Neural progenitor cell (in vitro differentiated cells): ENCODE data around the gene SCGB1C2. TPM values are rescaled to one million over a fixed set of nuclear protein-coding genes. Genes with fewer than 3 reads are reported as not detected.

Experiments used
- DNase-seq: peaks from one replicate; pipeline ENCODE4 v3.0.0-alpha.2; 2016; ENCODE audit warnings: low spot score
- H2AFZ ChIP-seq: fragments of 200-600 bp; sonication (generic); replicated peaks from 2 replicates; pipeline ENCODE4 v1.6.1; 2016; ENCODE audit warnings: antibody characterized with exemption
- H3F3A ChIP-seq: fragments of 200-600 bp; sonication (generic); 2 replicates; pipeline ENCODE4 v1.6.1; 2016; ENCODE audit warnings: antibody characterized with exemption, low read depth
- H3K27ac ChIP-seq: fragments of 200-600 bp; sonication (generic); 2 replicates; pipeline ENCODE4 v1.5.1; 2016; ENCODE audit warnings: mild to moderate bottlenecking
- H3K27me3 ChIP-seq: fragments of 200-600 bp; sonication (generic); 2 replicates; pipeline ENCODE4 v1.6.1; 2016; ENCODE audit warnings: mild to moderate bottlenecking, moderate library complexity
- H3K36me3 ChIP-seq: fragments of 200-600 bp; sonication (generic); 2 replicates; pipeline ENCODE4 v1.5.1; 2016
- H3K4me1 ChIP-seq: fragments of 200-600 bp; sonication (generic); 2 replicates; pipeline ENCODE4 v1.6.1; 2016; ENCODE audit warnings: mixed run types
- H3K4me2 ChIP-seq: fragments of 200-600 bp; sonication (generic); 2 replicates; pipeline ENCODE4 v1.6.1; 2016
- H3K4me3 ChIP-seq: fragments of 200-600 bp; sonication (generic); 2 replicates; pipeline ENCODE4 v1.5.1; 2016
- H3K79me2 ChIP-seq: fragments of 200-600 bp; sonication (generic); 2 replicates; pipeline ENCODE4 v1.6.1; 2016; ENCODE audit warnings: low read depth
- H3K9ac ChIP-seq: fragments of 200-600 bp; sonication (generic); 2 replicates; pipeline ENCODE4 v1.6.1; 2016
- H3K9me3 ChIP-seq: fragments of 200-600 bp; sonication (generic); 2 replicates; pipeline ENCODE4 v1.5.1; 2016; ENCODE audit warnings: low read depth
- H4K20me1 ChIP-seq: fragments of 200-600 bp; sonication (generic); 2 replicates; pipeline ENCODE4 v1.6.1; 2016; ENCODE audit warnings: low read depth
- H3K27ac Mint-ChIP-seq: 3 replicates; pipeline ENCODE4 v1.8.0; 2021; ENCODE audit warnings: mixed read lengths
- H3K27me3 Mint-ChIP-seq: 2 replicates; pipeline ENCODE4 v1.8.0; 2022; ENCODE audit warnings: low read depth, mild to moderate bottlenecking, inconsistent platforms, moderate library complexity, mixed read lengths; ENCODE audit not compliant: insufficient read depth
- H3K36me3 Mint-ChIP-seq: 3 replicates; pipeline ENCODE4 v1.8.0; 2021; ENCODE audit warnings: mixed read lengths
- H3K4me1 Mint-ChIP-seq: 3 replicates; pipeline ENCODE4 v1.8.0; 2021; ENCODE audit warnings: mixed read lengths
- H3K4me3 Mint-ChIP-seq: 3 replicates; pipeline ENCODE4 v1.8.0; 2021; ENCODE audit warnings: mild to moderate bottlenecking, moderate library complexity, mixed read lengths
- H3K9me3 Mint-ChIP-seq: 3 replicates; pipeline ENCODE4 v1.8.0; 2020; ENCODE audit warnings: mixed read lengths
- EZH2 ChIP-seq: fragments of 200-600 bp; sonication (generic); IDR thresholded peaks from 2 replicates; pipeline ENCODE4 v1.6.1; 2017; ENCODE audit warnings: antibody characterized with exemption, mild to moderate bottlenecking, moderate library complexity
- EZH2phosphoT487 ChIP-seq: fragments of 200-600 bp; sonication (generic); IDR thresholded peaks from 2 replicates; pipeline ENCODE4 v1.6.1; 2017; ENCODE audit warnings: antibody characterized with exemption
- total RNA-seq: library from RNA; depleted of rRNA; stranded (reverse); fragments of >200 nt; gene quantifications from 2 replicates; pipeline ENCODE4 v1.2.3, GENCODE V29; 2015; ENCODE audit warnings: low replicate concordance
- TF ChIP-seq, protein P1 (sequence below): fragments of 200-600 bp; sonication (generic); IDR thresholded peaks from 2 replicates; pipeline ENCODE4 v1.5.1; 2017; ENCODE audit warnings: antibody characterized with exemption, mild to moderate bottlenecking

SCGB1C2 gene
- total RNA-seq, 1 donor from 2014 or later = not detected

DNA sequence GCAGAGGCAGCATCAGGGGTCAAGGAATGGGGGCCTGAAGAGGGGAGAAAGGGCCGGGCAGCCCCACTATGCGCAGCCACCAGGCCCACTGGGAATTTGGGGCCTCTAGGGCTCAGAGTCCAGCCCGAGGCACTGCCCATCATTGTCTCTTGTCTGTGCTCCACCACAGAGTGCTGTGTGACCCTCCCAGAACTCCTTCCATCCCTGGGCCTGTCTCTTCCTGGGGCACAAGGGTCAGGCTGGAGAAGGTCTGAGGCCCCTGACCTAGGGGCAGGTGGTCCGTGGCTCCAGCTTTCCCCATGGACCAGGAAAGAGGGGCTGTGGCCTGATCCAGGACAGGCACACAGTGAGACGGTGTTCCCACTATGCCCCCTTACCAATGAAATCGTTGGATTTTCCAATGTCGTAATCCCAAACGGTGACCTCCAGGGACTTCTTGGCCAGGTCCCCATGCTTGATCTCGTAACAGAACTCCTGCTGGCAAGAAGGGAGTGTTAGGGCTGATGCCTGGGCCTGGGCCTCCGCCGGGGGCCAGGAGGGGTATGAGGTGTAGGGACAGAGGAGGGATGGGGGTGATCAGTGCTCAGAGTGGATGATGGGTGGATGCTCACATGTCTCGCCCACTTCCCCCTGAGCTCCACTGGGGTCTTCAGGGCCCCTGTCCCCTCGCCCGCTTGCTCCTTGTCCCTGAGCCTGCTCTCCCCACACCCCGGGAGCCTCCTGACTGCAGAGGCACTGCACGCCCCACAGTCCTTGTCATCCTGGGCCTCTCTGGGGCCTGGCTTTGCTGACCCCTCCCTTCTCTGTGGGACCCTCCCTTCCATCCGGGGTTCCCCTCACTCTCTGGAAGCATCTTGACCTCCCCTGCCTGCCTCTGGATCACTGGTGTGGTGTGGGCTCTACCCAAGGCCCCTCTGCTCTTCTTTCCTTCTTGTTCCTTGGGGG is 10.7 kb downstream of the SCGB1C2 start:
- Histone ChIP-seq H3K36me3 (no peaks in the 10 kb centered on the region), H3K4me3 (no peak overlapping the region), H3K4me2 (no peak overlapping the region), H3K27ac (no peak overlapping the region), H3F3A (no peaks in the 10 kb centered on the region), H3K79me2 (no peaks in the 10 kb centered on the region), H4K20me1 (no peaks in the 10 kb centered on the region), H3K27me3 (no peaks in the 10 kb centered on the region), H3K4me1 (no peaks in the 10 kb centered on the region), H3K9me3 (no peaks in the 10 kb centered on the region), H3K9ac (no peak overlapping the region), H2AFZ (no peak overlapping the region)
- peaks cover 8% of the 10 kb centered on the region for H3K27me3 Mint-ChIP-seq
- H3K4me3 Mint-ChIP-seq = no peak overlapping the region
- no peaks in the 10 kb centered on the region for H3K36me3 Mint-ChIP-seq
- H3K4me1 Mint-ChIP-seq = peaks cover 4% of the 10 kb centered on the region
- TF ChIP-seq EZH2 (no peak), EZH2phosphoT487 (no peak)
- TF ChIP-seq, protein P1, sequence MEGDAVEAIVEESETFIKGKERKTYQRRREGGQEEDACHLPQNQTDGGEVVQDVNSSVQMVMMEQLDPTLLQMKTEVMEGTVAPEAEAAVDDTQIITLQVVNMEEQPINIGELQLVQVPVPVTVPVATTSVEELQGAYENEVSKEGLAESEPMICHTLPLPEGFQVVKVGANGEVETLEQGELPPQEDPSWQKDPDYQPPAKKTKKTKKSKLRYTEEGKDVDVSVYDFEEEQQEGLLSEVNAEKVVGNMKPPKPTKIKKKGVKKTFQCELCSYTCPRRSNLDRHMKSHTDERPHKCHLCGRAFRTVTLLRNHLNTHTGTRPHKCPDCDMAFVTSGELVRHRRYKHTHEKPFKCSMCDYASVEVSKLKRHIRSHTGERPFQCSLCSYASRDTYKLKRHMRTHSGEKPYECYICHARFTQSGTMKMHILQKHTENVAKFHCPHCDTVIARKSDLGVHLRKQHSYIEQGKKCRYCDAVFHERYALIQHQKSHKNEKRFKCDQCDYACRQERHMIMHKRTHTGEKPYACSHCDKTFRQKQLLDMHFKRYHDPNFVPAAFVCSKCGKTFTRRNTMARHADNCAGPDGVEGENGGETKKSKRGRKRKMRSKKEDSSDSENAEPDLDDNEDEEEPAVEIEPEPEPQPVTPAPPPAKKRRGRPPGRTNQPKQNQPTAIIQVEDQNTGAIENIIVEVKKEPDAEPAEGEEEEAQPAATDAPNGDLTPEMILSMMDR = no peak
- H3K9me3 Mint-ChIP-seq = no peaks in the 10 kb centered on the region
- DNase-seq = no peak
- H3K27ac Mint-ChIP-seq = no peak overlapping the region

DNA sequence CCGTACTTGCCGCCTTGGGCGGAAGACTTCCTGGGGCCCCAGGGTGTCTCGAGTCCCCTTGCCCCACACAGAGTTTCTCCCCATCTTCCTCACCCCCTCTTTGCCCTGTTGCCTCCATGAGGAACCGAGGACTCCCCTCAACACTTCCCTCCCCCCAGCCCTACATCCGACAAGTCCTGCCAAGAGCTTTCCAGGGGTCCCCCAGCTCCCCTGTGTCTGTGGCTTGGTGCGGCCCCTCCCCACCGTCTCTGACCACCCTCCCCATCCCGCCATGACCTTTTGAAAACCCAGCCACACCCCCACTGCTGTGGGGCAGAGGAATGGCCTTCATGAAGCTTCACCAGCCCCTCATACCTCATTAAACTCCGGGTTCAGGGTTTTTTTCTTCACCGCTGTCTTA is 11.4 kb downstream of the SCGB1C2 start:
- Mint-ChIP-seq H3K4me3 (no peak overlapping the region), H3K27ac (peak overlapping the region; percentile 70), H3K36me3 (no peaks in the 10 kb centered on the region), H3K4me1 (no peaks in the 10 kb centered on the region), H3K27me3 (peaks cover 2% of the 10 kb centered on the region), H3K9me3 (no peaks in the 10 kb centered on the region)
- Histone ChIP-seq H3K27ac (no peak overlapping the region), H3K9me3 (no peaks in the 10 kb centered on the region), H3K4me2 (no peak overlapping the region), H2AFZ (no peak overlapping the region), H3K36me3 (no peaks in the 10 kb centered on the region), H3F3A (no peaks in the 10 kb centered on the region), H3K4me3 (no peak overlapping the region), H3K27me3 (no peaks in the 10 kb centered on the region), H3K4me1 (no peaks in the 10 kb centered on the region), H3K79me2 (no peaks in the 10 kb centered on the region), H3K9ac (no peak overlapping the region), H4K20me1 (no peaks in the 10 kb centered on the region)
- no peak for DNase-seq
- TF ChIP-seq, protein P1 = no peak
- TF ChIP-seq EZH2 (no peak), EZH2phosphoT487 (no peak)

DNA sequence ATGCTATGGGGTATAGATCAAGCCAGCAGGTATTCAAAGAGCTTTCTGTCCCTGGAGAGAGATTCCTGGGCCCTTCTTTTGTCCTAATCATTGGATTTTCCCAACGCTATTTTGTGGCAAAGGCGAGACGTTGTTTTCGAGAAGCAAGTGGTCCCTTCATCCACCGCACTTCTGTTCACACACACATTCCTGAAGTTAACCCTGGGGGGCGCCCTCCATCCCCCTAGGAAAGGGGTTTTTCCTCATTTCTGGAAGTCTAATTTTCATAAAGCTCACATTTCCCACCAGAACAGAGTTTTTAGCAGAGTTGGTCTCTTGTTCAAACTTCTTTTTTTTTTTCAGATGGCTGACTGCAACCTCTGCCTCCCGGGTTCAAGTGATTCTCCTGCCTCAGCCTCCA is 11.9 kb downstream of the SCGB1C2 start:
- Histone ChIP-seq H4K20me1 (no peaks in the 10 kb centered on the region), H3K4me3 (no peak overlapping the region), H3K9me3 (no peaks in the 10 kb centered on the region), H3K79me2 (no peaks in the 10 kb centered on the region), H3K9ac (no peak overlapping the region), H3K4me1 (no peaks in the 10 kb centered on the region), H2AFZ (no peak overlapping the region), H3K27ac (no peak overlapping the region), H3K36me3 (no peaks in the 10 kb centered on the region), H3K4me2 (no peak overlapping the region), H3K27me3 (no peaks in the 10 kb centered on the region), H3F3A (no peaks in the 10 kb centered on the region)
- Mint-ChIP-seq H3K4me3 (no peak overlapping the region), H3K36me3 (no peaks in the 10 kb centered on the region), H3K9me3 (no peaks in the 10 kb centered on the region), H3K4me1 (no peaks in the 10 kb centered on the region), H3K27ac (peak overlapping the region; percentile 70), H3K27me3 (peaks cover 5% of the 10 kb centered on the region)
- no peak for DNase-seq
- TF ChIP-seq EZH2phosphoT487 (no peak), EZH2 (no peak)
- TF ChIP-seq, protein P1 = peak; percentile 35
